ACC112 (cell line): ENCODE data around the gene NT5E.
"Not testable (repeated sequence)": the region's sequence is repeated elsewhere in the genome, so short reads cannot be mapped to it uniquely, and the experiment has no call there.

Experiments used
- H2AFZ ChIP-seq: fragments of 200-600 bp; sonication (generic); one replicate; pipeline ENCODE4 v1.6.0; 2017; ENCODE audit warnings: antibody characterized with exemption, low read length; ENCODE audit not compliant: unreplicated experiment
- H3K27ac ChIP-seq: fragments of 200-600 bp; sonication (generic); 2 replicates; pipeline ENCODE4 v1.5.1; 2014; ENCODE audit warnings: low read depth, mild to moderate bottlenecking, antibody characterized with exemption, low read length, moderate library complexity
- H3K27me3 ChIP-seq: fragments of 200-600 bp; sonication (generic); 2 replicates; pipeline ENCODE4 v1.6.1; 2014; ENCODE audit warnings: mild to moderate bottlenecking, antibody characterized with exemption, low read length, moderate library complexity, mixed read lengths; ENCODE audit not compliant: insufficient read depth
- H3K36me3 ChIP-seq: fragments of 200-600 bp; sonication (generic); 2 replicates; pipeline ENCODE4 v1.6.1; 2016; ENCODE audit warnings: mild to moderate bottlenecking, antibody characterized with exemption, low read length, moderate library complexity, mixed read lengths; ENCODE audit not compliant: insufficient read depth
- H3K4me1 ChIP-seq: fragments of 200-600 bp; sonication (generic); one replicate; pipeline ENCODE4 v1.6.1; 2016; ENCODE audit warnings: low read length, mixed read lengths; ENCODE audit not compliant: insufficient read depth, unreplicated experiment, control insufficient read depth
- H3K4me3 ChIP-seq: fragments of 200-600 bp; sonication (generic); 2 replicates; pipeline ENCODE4 v1.5.1; 2014; ENCODE audit warnings: mild to moderate bottlenecking, low read depth, low read length
- H3K79me2 ChIP-seq: fragments of 200-600 bp; sonication (generic); one replicate; pipeline ENCODE4 v1.6.0; 2016; ENCODE audit warnings: low read length; ENCODE audit not compliant: control insufficient read depth, unreplicated experiment, insufficient read depth

NT5E gene

DNA sequence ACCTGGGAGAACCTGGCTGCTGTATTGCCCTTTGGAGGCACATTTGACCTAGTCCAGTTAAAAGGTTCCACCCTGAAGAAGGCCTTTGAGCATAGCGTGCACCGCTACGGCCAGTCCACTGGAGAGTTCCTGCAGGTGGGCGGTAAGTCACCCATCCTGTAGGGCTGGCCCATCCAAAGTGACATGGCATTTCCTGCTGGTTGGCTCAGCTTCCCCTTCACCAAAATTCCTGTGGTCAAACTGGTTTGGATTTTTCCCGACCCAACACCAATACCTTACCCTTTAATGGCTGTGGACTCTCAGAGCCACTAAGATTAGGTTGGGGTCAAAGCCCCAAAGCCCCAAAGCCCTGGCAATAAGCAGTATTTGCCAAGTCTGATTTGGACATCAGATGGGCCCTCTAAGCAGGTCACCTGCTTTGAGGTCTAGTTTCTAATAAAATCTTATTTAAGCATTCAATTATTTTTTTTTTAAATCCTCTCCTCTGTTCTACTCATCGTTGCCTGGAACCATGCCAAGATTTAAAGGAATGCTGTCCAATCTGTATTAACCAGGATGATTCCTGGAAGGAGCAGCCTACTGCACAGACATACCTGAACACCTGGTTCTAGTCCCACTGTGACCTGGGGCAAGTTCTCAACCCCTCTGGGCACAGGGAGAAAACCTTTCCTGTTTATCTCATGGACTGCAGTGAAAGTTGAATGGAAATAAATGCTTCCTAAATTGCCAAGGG is 40.8 kb downstream of the NT5E start:
- Histone ChIP-seq H3K79me2 (no peaks in the 10 kb centered on the region), H3K4me3 (no peak overlapping the region), H3K27me3 (no peaks in the 10 kb centered on the region), H3K4me1 (peaks cover 13% of the 10 kb centered on the region), H3K36me3 (peaks cover 72% of the 10 kb centered on the region), H3K27ac (no peak overlapping the region), H2AFZ (no peak overlapping the region)

DNA sequence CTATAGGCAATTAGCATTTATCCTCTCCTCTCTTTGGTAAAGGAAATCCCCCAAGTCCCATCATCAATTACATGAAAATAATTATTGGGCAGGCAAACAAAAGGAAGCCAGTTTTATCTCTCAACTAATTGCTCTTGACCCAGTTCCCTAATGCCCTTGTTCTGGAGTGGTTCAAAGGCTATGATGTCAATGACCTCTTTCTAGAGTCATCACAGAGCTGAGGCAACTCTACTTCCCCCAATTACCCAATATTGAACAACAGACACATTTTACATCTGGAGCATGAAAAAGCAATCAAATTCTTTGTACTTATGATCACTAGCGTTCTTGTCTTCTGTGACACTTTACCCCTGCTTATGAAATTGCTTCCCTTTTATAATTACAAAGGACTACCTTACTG is 43.5 kb downstream of the NT5E start:
- Histone ChIP-seq H3K4me3 (no peak overlapping the region), H3K79me2 (no peaks in the 10 kb centered on the region), H3K4me1 (peaks cover 14% of the 10 kb centered on the region), H3K27ac (no peak overlapping the region), H3K36me3 (peaks cover 63% of the 10 kb centered on the region), H2AFZ (no peak overlapping the region), H3K27me3 (no peaks in the 10 kb centered on the region)

DNA sequence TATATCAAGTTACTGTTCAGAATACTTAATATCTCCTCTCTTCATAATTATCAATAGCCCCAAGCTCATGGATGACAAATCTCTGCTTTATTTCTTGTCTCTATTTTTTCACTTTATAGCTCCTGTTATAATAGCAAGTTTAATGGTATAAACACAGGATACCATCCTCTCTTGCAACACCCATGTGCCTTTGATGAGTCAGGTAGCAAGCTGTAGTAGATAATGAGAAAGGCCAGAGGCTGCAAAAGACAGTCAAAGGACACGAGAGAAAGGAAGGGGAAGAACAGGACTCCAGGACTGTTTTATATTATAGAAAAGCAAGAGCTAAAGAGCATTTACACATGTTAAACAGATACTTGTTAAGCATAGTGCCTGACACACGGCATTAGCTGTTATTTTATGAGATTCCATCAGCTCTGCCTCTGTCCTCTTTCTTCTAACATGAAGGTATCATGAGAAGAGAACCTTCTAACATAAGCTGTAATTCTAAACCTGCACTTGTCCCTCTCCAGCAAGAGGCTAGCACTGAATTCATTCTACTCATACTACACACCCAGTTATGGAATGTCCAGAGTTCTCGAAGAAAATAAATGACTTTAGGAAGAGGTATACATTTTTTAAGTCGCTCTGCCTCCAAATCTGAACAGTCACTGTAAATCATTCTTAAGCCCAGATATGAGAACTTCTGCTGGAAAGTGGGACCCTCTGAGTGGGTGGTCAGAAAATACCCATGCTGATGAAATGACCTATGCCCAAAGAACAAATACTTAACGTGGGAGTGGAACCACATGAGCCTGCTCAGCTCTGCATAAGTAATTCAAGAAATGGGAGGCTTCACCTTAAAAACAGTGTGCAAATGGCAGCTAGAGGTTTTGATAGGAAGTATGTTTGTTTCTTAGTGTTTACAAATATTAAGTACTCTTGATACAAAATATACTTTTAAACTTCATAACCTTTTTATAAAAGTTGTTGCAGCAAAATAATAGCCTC is 45.0 kb downstream of the NT5E start:
- no peak overlapping the region for H3K4me3 ChIP-seq
- no peaks in the 10 kb centered on the region for H3K79me2 ChIP-seq
- peaks cover 54% of the 10 kb centered on the region for H3K36me3 ChIP-seq
- no peak overlapping the region for H3K27ac ChIP-seq
- H3K4me1 ChIP-seq, result peaks cover 27% of the 10 kb centered on the region
- no peak overlapping the region for H2AFZ ChIP-seq
- no peaks in the 10 kb centered on the region for H3K27me3 ChIP-seq

DNA sequence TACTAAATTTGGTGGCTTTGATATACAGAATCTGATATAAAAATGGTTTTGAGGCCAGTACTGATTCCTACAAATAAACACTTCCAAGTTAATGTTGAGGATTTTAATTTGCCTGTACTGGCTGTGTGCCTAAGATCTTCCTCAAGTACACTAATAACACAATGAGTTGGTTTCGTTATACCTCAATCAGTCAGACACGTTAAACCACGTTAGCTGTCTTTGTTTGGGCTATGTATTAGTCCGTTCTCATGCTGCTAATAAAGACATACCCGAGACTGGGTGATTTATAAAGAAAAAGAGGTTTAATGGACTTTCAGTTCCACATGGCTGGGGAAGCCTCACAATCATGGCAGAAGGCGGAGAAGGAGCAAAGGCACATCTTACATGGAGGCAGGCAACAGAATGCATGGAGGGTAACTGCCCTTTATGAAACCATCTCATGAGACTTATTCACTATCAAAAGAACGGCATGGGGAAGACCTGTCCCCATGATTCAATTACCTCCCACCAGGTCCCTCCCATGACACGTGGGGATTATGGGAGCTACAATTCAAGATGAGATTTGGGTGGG is 46.2 kb downstream of the NT5E start:
- Histone ChIP-seq H3K27ac (no peak overlapping the region), H3K27me3 (no peaks in the 10 kb centered on the region), H3K4me1 (peaks cover 18% of the 10 kb centered on the region), H3K36me3 (peaks cover 43% of the 10 kb centered on the region), H3K4me3 (no peak overlapping the region), H2AFZ (no peak overlapping the region), H3K79me2 (no peaks in the 10 kb centered on the region)

DNA sequence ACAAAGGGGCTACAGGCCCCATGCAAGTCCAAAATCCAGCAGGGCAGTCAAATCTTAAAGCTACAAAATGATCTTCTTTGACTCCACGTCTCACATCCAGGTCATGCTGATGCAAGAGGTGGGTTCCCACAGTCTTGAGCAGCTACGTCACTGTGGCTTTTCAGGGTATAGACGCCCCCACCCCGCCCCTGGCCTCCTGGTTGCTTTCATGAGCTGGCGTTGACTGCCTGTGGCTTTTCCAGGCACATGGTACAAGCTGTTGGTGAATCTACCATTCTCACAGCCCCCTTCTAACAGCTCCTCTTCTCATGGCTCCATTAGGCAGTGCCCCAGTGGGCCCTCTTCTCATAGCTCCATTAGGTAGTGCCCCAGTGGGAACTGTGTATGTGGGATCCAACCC is 47.0 kb downstream of the NT5E start:
- no peak overlapping the region for H2AFZ ChIP-seq
- H3K79me2 ChIP-seq, result no peaks in the 10 kb centered on the region
- no peaks in the 10 kb centered on the region for H3K27me3 ChIP-seq
- H3K4me3 ChIP-seq, result no peak overlapping the region
- H3K27ac ChIP-seq, result no peak overlapping the region
- H3K36me3 ChIP-seq, result peaks cover 37% of the 10 kb centered on the region
- H3K4me1 ChIP-seq, result peaks cover 18% of the 10 kb centered on the region

DNA sequence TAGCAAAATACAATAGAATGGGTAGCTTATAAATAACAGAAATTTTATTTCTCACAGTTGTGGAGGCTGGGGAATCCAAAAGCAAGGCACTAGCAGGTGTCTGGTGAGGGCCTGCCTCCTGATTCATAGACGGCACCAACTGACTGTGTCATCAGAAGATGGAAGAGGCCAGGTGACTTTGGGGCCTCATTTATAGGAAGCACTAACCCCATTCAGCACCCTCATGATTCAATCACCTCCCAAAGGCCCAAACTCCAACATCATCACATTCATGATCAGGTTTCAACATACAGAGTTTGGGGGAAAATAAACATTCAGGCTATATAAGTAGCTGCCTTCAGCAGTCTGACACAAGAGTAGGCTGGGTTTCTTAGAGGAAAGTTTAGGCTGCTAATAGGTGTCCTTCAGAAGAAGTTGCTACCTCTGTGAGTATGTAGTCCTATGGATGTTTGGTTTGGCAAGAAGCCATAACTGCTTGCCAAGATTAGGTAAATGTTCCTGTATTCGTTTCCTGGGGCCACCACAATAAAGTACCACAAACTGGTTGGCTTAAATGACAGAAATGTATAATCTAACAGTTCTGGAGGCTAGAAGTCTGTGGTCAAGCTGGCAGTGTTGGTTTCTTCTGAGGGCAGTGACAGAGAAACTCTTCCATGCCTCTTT is 48.8 kb downstream of the NT5E start:
- Histone ChIP-seq H3K4me1 (peaks cover 18% of the 10 kb centered on the region), H3K4me3 (no peak overlapping the region), H2AFZ (no peak overlapping the region), H3K36me3 (peaks cover 20% of the 10 kb centered on the region), H3K79me2 (no peaks in the 10 kb centered on the region), H3K27me3 (no peaks in the 10 kb centered on the region), H3K27ac (no peak overlapping the region)

DNA sequence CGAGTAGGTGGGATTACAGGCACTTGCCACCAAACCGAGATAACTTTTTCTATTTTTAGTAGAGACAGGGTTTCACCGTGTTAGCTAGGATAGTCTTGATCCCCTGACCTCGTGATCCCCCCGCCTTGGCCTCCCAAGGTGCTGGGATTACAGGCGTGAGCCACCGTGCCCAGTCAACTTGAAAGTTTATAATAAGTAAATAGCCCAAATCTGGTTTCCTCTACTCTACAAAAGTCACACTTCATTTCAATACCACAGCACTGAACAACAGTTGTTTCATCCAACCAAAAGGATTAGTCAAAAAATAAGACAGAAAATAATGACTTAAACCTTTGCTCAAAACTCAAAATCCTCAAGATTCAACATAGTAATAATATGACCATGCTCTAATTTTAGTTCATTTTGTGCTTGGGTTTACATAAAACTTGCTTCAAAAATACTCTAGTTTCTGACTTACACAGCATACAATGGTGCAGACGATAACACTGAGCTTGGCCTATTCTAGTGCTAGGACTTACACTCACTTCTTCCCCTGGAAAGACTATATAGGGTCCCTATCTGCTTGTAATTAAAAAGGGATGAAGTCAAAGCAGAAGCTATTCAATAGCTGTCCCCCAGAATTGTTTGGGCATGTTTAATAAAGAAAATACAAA is 56.7 kb downstream of the NT5E start:
- Histone ChIP-seq H3K36me3 (peaks cover 10% of the 10 kb centered on the region), H3K27me3 (no peaks in the 10 kb centered on the region), H3K4me1 (no peaks in the 10 kb centered on the region), H2AFZ (no peak overlapping the region), H3K4me3 (no peak overlapping the region), H3K27ac (no peak overlapping the region), H3K79me2 (no peaks in the 10 kb centered on the region)

DNA sequence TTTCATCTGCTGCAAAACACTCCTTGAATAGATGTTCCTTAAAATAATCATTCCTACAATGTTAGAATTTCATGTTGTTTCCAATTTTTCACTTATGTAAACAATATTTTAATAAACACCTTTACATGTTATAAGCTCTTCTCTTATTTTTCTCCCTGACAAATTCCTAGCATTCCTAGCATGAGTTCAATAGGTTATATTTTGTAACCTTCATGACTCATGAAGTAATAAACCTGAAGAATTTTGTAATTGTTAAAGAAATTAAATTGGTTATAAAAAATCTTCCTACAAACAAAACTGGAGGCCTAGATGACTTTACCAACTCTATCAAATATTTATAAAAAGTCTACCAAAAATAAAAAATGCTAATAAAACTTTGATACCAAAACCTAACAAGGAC is 66.3 kb downstream of the NT5E start:
- H2AFZ ChIP-seq, result no peak overlapping the region
- H3K27ac ChIP-seq, result no peak overlapping the region; the same call in 1 of the 2 replicates
- H3K4me1 ChIP-seq, result peaks cover 11% of the 10 kb centered on the region
- no peaks in the 10 kb centered on the region for H3K27me3 ChIP-seq
- no peaks in the 10 kb centered on the region for H3K79me2 ChIP-seq
- peaks cover 28% of the 10 kb centered on the region for H3K36me3 ChIP-seq
- no peak overlapping the region for H3K4me3 ChIP-seq

DNA sequence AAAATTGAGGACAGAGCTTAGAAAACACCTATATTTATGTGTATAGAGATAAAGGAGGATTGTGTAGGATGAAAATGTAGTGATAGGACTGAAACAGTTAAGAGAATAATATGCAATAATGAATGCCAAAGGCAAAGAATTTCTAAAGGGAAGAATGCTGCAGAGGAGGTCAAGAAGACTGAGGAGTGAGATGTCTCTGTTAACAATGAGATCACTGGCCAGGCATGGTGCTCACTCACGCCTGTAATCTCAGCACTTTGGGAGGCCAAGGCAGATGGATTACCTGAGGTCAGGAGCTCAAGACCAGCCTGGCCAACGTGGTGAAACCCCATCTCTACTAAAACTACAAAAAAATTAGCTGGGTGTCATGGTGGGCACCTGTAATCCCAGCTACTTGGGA is 74.4 kb downstream of the NT5E start:
- not testable (repeated sequence) for H3K4me1 ChIP-seq, H3K79me2 ChIP-seq, H3K27me3 ChIP-seq, H3K27ac ChIP-seq, H3K4me3 ChIP-seq, H2AFZ ChIP-seq
- H3K36me3 ChIP-seq, result peaks cover 42% of the 10 kb centered on the region

DNA sequence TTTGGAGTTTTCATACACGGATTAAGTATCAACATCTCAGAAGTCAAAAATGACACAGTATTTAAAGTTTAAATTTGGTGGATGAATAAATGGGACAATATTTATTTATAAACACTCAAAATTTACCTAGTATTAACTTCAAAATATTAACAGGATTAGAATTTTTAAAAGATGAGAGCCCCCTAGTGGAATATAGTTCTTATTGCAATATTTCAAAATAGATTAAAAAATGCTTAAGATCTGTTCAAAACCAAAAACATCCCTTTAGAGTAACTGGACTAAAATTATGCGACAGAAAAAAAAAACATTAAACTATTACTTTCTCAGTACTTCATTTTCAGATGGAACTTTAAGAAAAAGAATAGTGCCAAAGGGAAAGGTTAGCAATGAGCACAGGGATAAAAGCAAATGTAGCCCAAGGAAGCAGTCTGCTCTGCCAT is 87.2 kb downstream of the NT5E start:
- Histone ChIP-seq H3K79me2 (no peaks in the 10 kb centered on the region), H3K36me3 (peaks cover 15% of the 10 kb centered on the region), H2AFZ (no peak overlapping the region), H3K4me1 (no peaks in the 10 kb centered on the region), H3K27ac (no peak overlapping the region), H3K27me3 (no peaks in the 10 kb centered on the region), H3K4me3 (no peak overlapping the region)
